NCI-H2107 treated with DMSO at 0.1 percent for 48 hours (cell line): Measurements from ENCODE around the gene GANAB.

Experiments used
- DNase-seq: peaks from one replicate; lab custom pipeline; 2025; ENCODE audit not compliant: unreplicated experiment; lab: John Stamatoyannopoulos, UW

The GANAB gene

GRCh38 chr11:62575156-62575555 lies 71.3 kb downstream of the GANAB start:
- no peak for DNase-seq
